C4-2B (cell line): ENCODE measurements around the gene UBQLN4.

ENCODE experiments used
- ZFX ChIP-seq: fragments of 450-650 bp; IDR thresholded peaks from 2 replicates; pipeline ENCODE4 v1.6.1; 2017
- TF ChIP-seq, protein P1 (sequence below): fragments of 450-650 bp; conservative IDR thresholded peaks from 2 replicates; pipeline ENCODE4 v1.5.1; 2017; ENCODE audit warnings: mild to moderate bottlenecking

DNA sequence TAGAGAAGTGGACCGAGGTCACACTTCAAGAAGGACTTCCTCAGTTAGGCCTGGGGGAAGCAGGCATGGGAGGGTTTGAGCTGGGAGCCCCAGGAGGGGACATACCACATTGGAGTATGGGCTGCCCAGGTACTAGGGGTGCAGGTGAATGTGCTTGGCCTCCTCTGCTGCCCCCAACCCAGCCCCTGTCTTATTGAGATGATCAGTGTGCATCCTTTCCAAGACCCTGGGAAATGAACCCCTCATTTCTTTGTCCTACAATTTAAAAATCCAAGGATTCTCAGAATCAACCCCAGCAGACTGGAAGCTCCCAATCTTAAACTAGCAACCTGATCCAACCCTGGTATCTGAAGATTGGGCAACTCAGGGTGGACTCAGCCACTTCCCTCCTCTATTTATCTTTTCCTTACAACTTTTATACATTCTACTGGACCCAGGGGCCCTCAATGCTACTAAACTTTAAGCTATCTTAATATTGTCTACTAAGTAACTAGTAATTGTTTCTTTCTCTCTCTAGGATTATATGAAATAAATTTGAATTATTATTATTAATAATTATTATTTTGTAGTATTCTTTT is 19.6 kb upstream of the UBQLN4 start:
- TF ChIP-seq, protein P1, sequence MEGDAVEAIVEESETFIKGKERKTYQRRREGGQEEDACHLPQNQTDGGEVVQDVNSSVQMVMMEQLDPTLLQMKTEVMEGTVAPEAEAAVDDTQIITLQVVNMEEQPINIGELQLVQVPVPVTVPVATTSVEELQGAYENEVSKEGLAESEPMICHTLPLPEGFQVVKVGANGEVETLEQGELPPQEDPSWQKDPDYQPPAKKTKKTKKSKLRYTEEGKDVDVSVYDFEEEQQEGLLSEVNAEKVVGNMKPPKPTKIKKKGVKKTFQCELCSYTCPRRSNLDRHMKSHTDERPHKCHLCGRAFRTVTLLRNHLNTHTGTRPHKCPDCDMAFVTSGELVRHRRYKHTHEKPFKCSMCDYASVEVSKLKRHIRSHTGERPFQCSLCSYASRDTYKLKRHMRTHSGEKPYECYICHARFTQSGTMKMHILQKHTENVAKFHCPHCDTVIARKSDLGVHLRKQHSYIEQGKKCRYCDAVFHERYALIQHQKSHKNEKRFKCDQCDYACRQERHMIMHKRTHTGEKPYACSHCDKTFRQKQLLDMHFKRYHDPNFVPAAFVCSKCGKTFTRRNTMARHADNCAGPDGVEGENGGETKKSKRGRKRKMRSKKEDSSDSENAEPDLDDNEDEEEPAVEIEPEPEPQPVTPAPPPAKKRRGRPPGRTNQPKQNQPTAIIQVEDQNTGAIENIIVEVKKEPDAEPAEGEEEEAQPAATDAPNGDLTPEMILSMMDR, result no peak
- TF ChIP-seq ZFX, result no peak
